ENCODE measurements around the gene SGCA. TPM values are rescaled to one million over a fixed set of nuclear protein-coding genes. Genes with fewer than 3 reads are reported as not detected.

The SGCA gene
- total and polyA plus RNA-seq, 9 of the 15 experiments (the other 6 are each of a cell fraction or from before 2014, with no cell fraction given) = not detected

DNA sequence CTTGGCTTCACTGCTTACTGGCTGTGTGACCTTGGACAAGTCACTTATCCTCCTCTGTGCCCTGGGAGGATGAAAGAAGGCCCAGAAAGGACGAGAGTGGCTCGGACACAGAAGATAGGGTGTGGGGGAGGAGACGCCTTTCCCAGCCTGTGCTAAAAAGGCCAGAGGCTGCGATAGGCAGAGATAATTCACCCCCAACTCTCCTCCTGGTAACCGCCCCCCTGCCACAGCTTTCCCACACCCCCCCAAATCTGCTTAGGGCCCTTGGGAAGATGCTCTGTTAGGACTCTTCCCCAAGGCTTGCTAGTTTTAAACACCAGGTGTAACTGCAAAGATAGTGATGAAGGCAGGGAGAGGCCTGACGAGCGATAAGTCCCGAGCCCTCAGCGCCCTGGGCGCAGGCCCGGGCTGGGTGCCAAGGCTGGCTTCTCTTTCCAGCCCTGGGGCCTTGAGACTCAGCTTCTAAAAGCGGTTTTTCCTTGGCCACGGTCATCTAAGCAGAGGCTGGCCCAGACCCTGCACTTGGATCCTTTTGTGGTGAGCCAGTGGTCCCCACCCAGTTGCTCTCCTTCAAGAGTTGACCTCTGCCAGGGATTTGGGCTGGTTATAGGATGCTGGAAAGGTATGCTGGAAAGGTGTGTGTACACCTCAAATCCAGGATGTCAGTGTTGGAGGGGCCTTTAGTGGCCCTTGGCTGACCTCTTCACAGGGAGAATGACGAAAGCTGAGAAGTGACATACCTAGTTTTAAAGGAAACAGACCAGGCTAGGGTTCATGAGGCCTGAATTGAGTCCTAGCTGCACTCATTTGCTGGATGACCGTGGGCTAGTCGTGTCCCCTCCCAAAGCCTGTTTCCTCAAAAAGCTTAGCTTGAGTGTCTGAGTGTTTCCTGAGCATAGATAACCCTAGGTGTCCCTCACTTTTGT is 11.9 kb upstream of the SGCA start (continued):
- no peak for TF ChIP-seq CBX2 (IDR thresholded peaks at IDR 0.05; ENCODE audit: insufficient read depth, low read length, poor library complexity, severe bottlenecking)
- TF ChIP-seq, protein P1, sequence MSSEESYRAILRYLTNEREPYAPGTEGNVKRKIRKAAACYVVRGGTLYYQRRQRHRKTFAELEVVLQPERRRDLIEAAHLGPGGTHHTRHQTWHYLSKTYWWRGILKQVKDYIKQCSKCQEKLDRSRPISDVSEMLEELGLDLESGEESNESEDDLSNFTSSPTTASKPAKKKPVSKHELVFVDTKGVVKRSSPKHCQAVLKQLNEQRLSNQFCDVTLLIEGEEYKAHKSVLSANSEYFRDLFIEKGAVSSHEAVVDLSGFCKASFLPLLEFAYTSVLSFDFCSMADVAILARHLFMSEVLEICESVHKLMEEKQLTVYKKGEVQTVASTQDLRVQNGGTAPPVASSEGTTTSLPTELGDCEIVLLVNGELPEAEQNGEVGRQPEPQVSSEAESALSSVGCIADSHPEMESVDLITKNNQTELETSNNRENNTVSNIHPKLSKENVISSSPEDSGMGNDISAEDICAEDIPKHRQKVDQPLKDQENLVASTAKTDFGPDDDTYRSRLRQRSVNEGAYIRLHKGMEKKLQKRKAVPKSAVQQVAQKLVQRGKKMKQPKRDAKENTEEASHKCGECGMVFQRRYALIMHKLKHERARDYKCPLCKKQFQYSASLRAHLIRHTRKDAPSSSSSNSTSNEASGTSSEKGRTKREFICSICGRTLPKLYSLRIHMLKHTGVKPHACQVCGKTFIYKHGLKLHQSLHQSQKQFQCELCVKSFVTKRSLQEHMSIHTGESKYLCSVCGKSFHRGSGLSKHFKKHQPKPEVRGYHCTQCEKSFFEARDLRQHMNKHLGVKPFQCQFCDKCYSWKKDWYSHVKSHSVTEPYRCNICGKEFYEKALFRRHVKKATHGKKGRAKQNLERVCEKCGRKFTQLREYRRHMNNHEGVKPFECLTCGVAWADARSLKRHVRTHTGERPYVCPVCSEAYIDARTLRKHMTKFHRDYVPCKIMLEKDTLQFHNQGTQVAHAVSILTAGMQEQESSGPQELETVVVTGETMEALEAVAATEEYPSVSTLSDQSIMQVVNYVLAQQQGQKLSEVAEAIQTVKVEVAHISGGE (CRISPR knock-in tag; IDR thresholded peaks at IDR 0.05) = peak in 1 of 3 experiments; percentile 44; a peak in 1 of 6 replicates
- TF ChIP-seq ZNF699 (CRISPR knock-in tag; IDR thresholded peaks at IDR 0.05; ENCODE audit: insufficient replicate concordance) = no peak
- TF ChIP-seq, protein P2, sequence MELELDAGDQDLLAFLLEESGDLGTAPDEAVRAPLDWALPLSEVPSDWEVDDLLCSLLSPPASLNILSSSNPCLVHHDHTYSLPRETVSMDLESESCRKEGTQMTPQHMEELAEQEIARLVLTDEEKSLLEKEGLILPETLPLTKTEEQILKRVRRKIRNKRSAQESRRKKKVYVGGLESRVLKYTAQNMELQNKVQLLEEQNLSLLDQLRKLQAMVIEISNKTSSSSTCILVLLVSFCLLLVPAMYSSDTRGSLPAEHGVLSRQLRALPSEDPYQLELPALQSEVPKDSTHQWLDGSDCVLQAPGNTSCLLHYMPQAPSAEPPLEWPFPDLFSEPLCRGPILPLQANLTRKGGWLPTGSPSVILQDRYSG (tag; conservative IDR thresholded peaks at IDR 0.05; ENCODE audit: low read depth) = no peak
- TF ChIP-seq, protein P3, sequence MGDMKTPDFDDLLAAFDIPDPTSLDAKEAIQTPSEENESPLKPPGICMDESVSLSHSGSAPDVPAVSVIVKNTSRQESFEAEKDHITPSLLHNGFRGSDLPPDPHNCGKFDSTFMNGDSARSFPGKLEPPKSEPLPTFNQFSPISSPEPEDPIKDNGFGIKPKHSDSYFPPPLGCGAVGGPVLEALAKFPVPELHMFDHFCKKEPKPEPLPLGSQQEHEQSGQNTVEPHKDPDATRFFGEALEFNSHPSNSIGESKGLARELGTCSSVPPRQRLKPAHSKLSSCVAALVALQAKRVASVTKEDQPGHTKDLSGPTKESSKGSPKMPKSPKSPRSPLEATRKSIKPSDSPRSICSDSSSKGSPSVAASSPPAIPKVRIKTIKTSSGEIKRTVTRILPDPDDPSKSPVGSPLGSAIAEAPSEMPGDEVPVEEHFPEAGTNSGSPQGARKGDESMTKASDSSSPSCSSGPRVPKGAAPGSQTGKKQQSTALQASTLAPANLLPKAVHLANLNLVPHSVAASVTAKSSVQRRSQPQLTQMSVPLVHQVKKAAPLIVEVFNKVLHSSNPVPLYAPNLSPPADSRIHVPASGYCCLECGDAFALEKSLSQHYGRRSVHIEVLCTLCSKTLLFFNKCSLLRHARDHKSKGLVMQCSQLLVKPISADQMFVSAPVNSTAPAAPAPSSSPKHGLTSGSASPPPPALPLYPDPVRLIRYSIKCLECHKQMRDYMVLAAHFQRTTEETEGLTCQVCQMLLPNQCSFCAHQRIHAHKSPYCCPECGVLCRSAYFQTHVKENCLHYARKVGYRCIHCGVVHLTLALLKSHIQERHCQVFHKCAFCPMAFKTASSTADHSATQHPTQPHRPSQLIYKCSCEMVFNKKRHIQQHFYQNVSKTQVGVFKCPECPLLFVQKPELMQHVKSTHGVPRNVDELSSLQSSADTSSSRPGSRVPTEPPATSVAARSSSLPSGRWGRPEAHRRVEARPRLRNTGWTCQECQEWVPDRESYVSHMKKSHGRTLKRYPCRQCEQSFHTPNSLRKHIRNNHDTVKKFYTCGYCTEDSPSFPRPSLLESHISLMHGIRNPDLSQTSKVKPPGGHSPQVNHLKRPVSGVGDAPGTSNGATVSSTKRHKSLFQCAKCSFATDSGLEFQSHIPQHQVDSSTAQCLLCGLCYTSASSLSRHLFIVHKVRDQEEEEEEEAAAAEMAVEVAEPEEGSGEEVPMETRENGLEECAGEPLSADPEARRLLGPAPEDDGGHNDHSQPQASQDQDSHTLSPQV (IDR thresholded peaks at IDR 0.05) = no peak
- TF ChIP-seq KLF16 (IDR thresholded peaks at IDR 0.05) = peak; percentile 82
- TF ChIP-seq ZNF778 (CRISPR knock-in tag; IDR thresholded peaks at IDR 0.05) = no peak
- TF ChIP-seq, protein P4, sequence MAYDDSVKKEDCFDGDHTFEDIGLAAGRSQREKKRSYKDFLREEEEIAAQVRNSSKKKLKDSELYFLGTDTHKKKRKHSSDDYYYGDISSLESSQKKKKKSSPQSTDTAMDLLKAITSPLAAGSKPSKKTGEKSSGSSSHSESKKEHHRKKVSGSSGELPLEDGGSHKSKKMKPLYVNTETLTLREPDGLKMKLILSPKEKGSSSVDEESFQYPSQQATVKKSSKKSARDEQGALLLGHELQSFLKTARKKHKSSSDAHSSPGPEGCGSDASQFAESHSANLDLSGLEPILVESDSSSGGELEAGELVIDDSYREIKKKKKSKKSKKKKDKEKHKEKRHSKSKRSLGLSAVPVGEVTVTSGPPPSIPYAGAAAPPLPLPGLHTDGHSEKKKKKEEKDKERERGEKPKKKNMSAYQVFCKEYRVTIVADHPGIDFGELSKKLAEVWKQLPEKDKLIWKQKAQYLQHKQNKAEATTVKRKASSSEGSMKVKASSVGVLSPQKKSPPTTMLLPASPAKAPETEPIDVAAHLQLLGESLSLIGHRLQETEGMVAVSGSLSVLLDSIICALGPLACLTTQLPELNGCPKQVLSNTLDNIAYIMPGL (CRISPR knock-in tag; IDR thresholded peaks at IDR 0.05) = no peak
- no peak for TF ChIP-seq LARP7 (IDR thresholded peaks at IDR 0.05)
- TF ChIP-seq ZNF324 (CRISPR knock-in tag; IDR thresholded peaks at IDR 0.05) = no peak
- TF ChIP-seq, protein P5, sequence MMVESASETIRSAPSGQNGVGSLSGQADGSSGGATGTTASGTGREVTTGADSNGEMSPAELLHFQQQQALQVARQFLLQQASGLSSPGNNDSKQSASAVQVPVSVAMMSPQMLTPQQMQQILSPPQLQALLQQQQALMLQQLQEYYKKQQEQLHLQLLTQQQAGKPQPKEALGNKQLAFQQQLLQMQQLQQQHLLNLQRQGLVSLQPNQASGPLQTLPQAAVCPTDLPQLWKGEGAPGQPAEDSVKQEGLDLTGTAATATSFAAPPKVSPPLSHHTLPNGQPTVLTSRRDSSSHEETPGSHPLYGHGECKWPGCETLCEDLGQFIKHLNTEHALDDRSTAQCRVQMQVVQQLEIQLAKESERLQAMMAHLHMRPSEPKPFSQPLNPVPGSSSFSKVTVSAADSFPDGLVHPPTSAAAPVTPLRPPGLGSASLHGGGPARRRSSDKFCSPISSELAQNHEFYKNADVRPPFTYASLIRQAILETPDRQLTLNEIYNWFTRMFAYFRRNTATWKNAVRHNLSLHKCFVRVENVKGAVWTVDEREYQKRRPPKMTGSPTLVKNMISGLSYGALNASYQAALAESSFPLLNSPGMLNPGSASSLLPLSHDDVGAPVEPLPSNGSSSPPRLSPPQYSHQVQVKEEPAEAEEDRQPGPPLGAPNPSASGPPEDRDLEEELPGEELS (CRISPR knock-in tag; IDR thresholded peaks at IDR 0.05; ENCODE audit: borderline replicate concordance) = no peak
- TF ChIP-seq ZKSCAN8 (CRISPR knock-in tag; IDR thresholded peaks at IDR 0.05) = no peak
